Karpas-422 (cell line): ENCODE measurements around the gene CPA4. TPM values are rescaled to one million over a fixed set of nuclear protein-coding genes. Genes with fewer than 3 reads are reported as not detected.

ENCODE experiments used
- DNase-seq: peaks from one replicate; pipeline ENCODE4 v3.0.0-alpha.2; 2015
- H2AFZ ChIP-seq: fragments of 200-600 bp; sonication (generic); 2 replicates; pipeline ENCODE4 v1.6.1; 2014; ENCODE audit warnings: antibody characterized with exemption, low read length, mixed read lengths
- H3K27ac ChIP-seq: fragments of 200-600 bp; sonication (generic); 2 replicates; pipeline ENCODE4 v1.5.1; 2014; ENCODE audit warnings: mild to moderate bottlenecking, low read length, moderate library complexity
- H3K27me3 ChIP-seq: fragments of 200-600 bp; sonication (generic); 2 replicates; pipeline ENCODE4 v1.6.1; 2014; ENCODE audit warnings: low read length, mixed read lengths
- H3K36me3 ChIP-seq: fragments of 200-600 bp; sonication (generic); 2 replicates; pipeline ENCODE4 v1.6.1; 2014; ENCODE audit warnings: low read length, mixed read lengths; ENCODE audit not compliant: insufficient read depth
- H3K4me1 ChIP-seq: fragments of 200-600 bp; sonication (generic); 2 replicates; pipeline ENCODE4 v1.6.1; 2014; ENCODE audit warnings: mild to moderate bottlenecking, low read length, mixed read lengths
- H3K4me2 ChIP-seq: fragments of 200-600 bp; sonication (generic); 2 replicates; pipeline ENCODE4 v1.6.1; 2014; ENCODE audit warnings: low read length, low read depth, mild to moderate bottlenecking; ENCODE audit not compliant: poor library complexity, severe bottlenecking
- H3K4me3 ChIP-seq: fragments of 200-600 bp; sonication (generic); 2 replicates; pipeline ENCODE4 v1.5.1; 2014; ENCODE audit warnings: mild to moderate bottlenecking, antibody characterized with exemption, low read length, mixed read lengths
- H3K79me2 ChIP-seq: fragments of 200-600 bp; sonication (generic); 2 replicates; pipeline ENCODE4 v1.6.1; 2014; ENCODE audit warnings: mild to moderate bottlenecking, low read length, mixed read lengths
- H3K9ac ChIP-seq: fragments of 200-600 bp; sonication (generic); 2 replicates; pipeline ENCODE4 v1.6.0; 2014; ENCODE audit warnings: low read length
- H3K9me2 ChIP-seq: fragments of 200-600 bp; sonication (generic), shearing (Covaris generic); replicated peaks from 2 replicates; pipeline ENCODE4 v1.6.0; 2014; ENCODE audit warnings: mild to moderate bottlenecking, low read length, moderate library complexity; ENCODE audit not compliant: insufficient read depth
- H3K9me3 ChIP-seq: fragments of 300-700, 200-600 bp; sonication (generic); 2 replicates; pipeline ENCODE4 v1.6.1; 2014; ENCODE audit warnings: low read length, mixed read lengths
- H4K20me1 ChIP-seq: fragments of 200-600 bp; sonication (generic); 2 replicates; pipeline ENCODE4 v1.6.1; 2014; ENCODE audit warnings: mild to moderate bottlenecking, antibody characterized with exemption, low read length, low read depth; ENCODE audit not compliant: insufficient read depth
- total RNA-seq: library from RNA; depleted of rRNA; stranded (reverse); fragments of >200 nt; shearing (Covaris generic); gene quantifications from 2 replicates; pipeline ENCODE4 v1.2.3, GENCODE V29; 2014; ENCODE audit warnings: low replicate concordance

Gene CPA4
- total RNA-seq, 1 experiment from 2014 or later: not detected

- DNase-seq: no peak
- no peak overlapping the region for H3K9ac ChIP-seq
- no peaks in the 10 kb centered on the region for H3K27me3 ChIP-seq
- no peak overlapping the region for H3K4me3 ChIP-seq
- no peak overlapping the region for H3K27ac ChIP-seq
- H3K4me1 ChIP-seq: no peaks in the 10 kb centered on the region
- H3K79me2 ChIP-seq: no peaks in the 10 kb centered on the region
- no peaks in the 10 kb centered on the region for H3K9me3 ChIP-seq
- H3K36me3 ChIP-seq: no peaks in the 10 kb centered on the region
- no peaks in the 10 kb centered on the region for H3K9me2 ChIP-seq
- no peaks in the 10 kb centered on the region for H4K20me1 ChIP-seq
- no peak overlapping the region for H3K4me2 ChIP-seq
- H2AFZ ChIP-seq: no peak overlapping the region
These were observed 15.0 kb upstream of the CPA4 start for GRCh38 chr7:130277763-130278643.

GRCh38 chr7:130278860-130279259 is 14.1 kb upstream of the CPA4 start:
- H3K36me3 ChIP-seq: no peaks in the 10 kb centered on the region
- H3K9me2 ChIP-seq: no peaks in the 10 kb centered on the region
- no peaks in the 10 kb centered on the region for H3K9me3 ChIP-seq
- DNase-seq: no peak
- no peaks in the 10 kb centered on the region for H4K20me1 ChIP-seq
- H3K27me3 ChIP-seq: no peaks in the 10 kb centered on the region
- no peak overlapping the region for H3K4me2 ChIP-seq
- H3K9ac ChIP-seq: no peak overlapping the region
- no peaks in the 10 kb centered on the region for H3K4me1 ChIP-seq
- no peak overlapping the region for H2AFZ ChIP-seq
- no peaks in the 10 kb centered on the region for H3K79me2 ChIP-seq
- H3K4me3 ChIP-seq: no peak overlapping the region
- no peak overlapping the region for H3K27ac ChIP-seq

- Histone ChIP-seq H3K4me1 (no peaks in the 10 kb centered on the region), H3K36me3 (no peaks in the 10 kb centered on the region), H3K9me3 (no peaks in the 10 kb centered on the region), H3K4me2 (no peak overlapping the region), H3K79me2 (no peaks in the 10 kb centered on the region), H3K4me3 (no peak overlapping the region), H3K27ac (no peak overlapping the region), H4K20me1 (no peaks in the 10 kb centered on the region), H3K9ac (no peak overlapping the region), H3K9me2 (no peaks in the 10 kb centered on the region), H3K27me3 (no peaks in the 10 kb centered on the region), H2AFZ (no peak overlapping the region)
- no peak for DNase-seq
These were observed 13.7 kb upstream of the CPA4 start for GRCh38 chr7:130279286-130279685.

- H4K20me1 ChIP-seq: no peaks in the 10 kb centered on the region
- DNase-seq: no peak
- H3K4me2 ChIP-seq: no peak overlapping the region
- H3K9me2 ChIP-seq: no peaks in the 10 kb centered on the region
- H3K9ac ChIP-seq: no peak overlapping the region
- H3K27ac ChIP-seq: no peak overlapping the region
- H3K36me3 ChIP-seq: no peaks in the 10 kb centered on the region
- H3K27me3 ChIP-seq: no peaks in the 10 kb centered on the region
- no peak overlapping the region for H3K4me3 ChIP-seq
- H2AFZ ChIP-seq: no peak overlapping the region
- no peaks in the 10 kb centered on the region for H3K4me1 ChIP-seq
- H3K9me3 ChIP-seq: no peaks in the 10 kb centered on the region
- no peaks in the 10 kb centered on the region for H3K79me2 ChIP-seq
These were observed 13.1 kb upstream of the CPA4 start for GRCh38 chr7:130279906-130280305.

DNA sequence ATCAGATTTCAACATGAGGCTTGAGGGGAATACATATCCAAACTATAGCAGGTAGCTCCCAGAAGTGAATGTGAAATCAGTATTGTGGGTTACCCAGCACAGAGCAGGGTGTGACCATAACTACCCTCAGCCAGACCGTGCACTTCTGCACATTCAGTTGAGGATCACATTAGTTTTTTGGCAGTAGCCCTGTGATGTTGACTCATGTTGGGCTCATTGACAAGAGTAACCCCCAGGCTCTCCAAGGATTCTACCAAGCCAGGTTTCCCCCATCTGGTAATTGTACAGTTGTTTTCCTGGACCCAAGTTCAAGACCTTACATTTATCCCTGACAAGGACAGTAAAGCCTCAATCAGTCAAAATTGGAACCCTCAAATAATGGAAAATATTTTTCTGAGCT is 11.7 kb upstream of the CPA4 start:
- H3K9me2 ChIP-seq: no peaks in the 10 kb centered on the region
- no peak for DNase-seq
- no peaks in the 10 kb centered on the region for H4K20me1 ChIP-seq
- no peaks in the 10 kb centered on the region for H3K36me3 ChIP-seq
- no peaks in the 10 kb centered on the region for H3K79me2 ChIP-seq
- H2AFZ ChIP-seq: no peak overlapping the region
- no peak overlapping the region for H3K4me2 ChIP-seq
- no peaks in the 10 kb centered on the region for H3K27me3 ChIP-seq
- no peak overlapping the region for H3K9ac ChIP-seq
- no peaks in the 10 kb centered on the region for H3K4me1 ChIP-seq
- H3K27ac ChIP-seq: no peak overlapping the region
- H3K4me3 ChIP-seq: no peak overlapping the region
- H3K9me3 ChIP-seq: no peaks in the 10 kb centered on the region

DNA sequence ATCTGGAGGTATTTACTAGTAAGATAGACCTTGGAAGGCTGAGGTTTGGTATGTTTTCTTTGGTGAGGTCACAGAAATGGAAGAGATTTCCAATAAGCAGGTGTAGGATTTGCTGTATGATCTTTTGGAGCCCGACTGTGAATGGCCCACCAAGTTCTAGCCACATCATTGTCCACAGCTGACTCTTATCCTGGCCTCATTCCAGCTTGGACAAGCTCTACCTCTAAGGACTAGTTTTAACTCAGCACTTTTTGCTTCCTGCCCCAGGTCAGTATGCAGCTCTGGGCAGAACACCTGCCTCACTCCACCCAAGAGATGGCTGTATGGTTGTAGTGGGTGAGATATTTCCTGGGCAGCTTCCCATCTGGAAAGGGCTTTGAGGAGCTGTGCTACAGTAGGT is 6.1 kb upstream of the CPA4 start:
- no peak for DNase-seq
- no peak overlapping the region for H2AFZ ChIP-seq
- no peaks in the 10 kb centered on the region for H3K4me1 ChIP-seq
- no peak overlapping the region for H3K4me3 ChIP-seq
- H3K9ac ChIP-seq: no peak overlapping the region
- no peak overlapping the region for H3K4me2 ChIP-seq
- no peak overlapping the region for H3K27ac ChIP-seq
- H3K36me3 ChIP-seq: no peaks in the 10 kb centered on the region
- H3K9me3 ChIP-seq: no peaks in the 10 kb centered on the region
- no peaks in the 10 kb centered on the region for H3K9me2 ChIP-seq
- no peaks in the 10 kb centered on the region for H4K20me1 ChIP-seq
- no peaks in the 10 kb centered on the region for H3K27me3 ChIP-seq
- H3K79me2 ChIP-seq: no peaks in the 10 kb centered on the region

GRCh38 chr7:130288168-130288567 is 4.8 kb upstream of the CPA4 start:
- Histone ChIP-seq H3K36me3 (no peaks in the 10 kb centered on the region), H3K9me2 (no peaks in the 10 kb centered on the region), H3K4me3 (no peak overlapping the region), H4K20me1 (no peaks in the 10 kb centered on the region), H3K27me3 (no peaks in the 10 kb centered on the region), H2AFZ (no peak overlapping the region), H3K27ac (no peak overlapping the region), H3K79me2 (no peaks in the 10 kb centered on the region), H3K9me3 (no peaks in the 10 kb centered on the region), H3K9ac (no peak overlapping the region), H3K4me2 (no peak overlapping the region), H3K4me1 (no peaks in the 10 kb centered on the region)
- no peak for DNase-seq

- Histone ChIP-seq H3K9ac (no peak overlapping the region), H4K20me1 (no peaks in the 10 kb centered on the region), H3K27me3 (no peaks in the 10 kb centered on the region), H3K4me1 (no peaks in the 10 kb centered on the region), H3K27ac (no peak overlapping the region), H3K4me2 (no peak overlapping the region), H3K79me2 (no peaks in the 10 kb centered on the region), H2AFZ (no peak overlapping the region), H3K4me3 (no peak overlapping the region), H3K9me2 (no peaks in the 10 kb centered on the region), H3K9me3 (no peaks in the 10 kb centered on the region), H3K36me3 (no peaks in the 10 kb centered on the region)
- no peak for DNase-seq
These were observed 4.1 kb upstream of the CPA4 start for GRCh38 chr7:130288829-130289228.
